Glutamatergic neuron (in vitro differentiated cells): ENCODE measurements around the gene PSD4. TPM values are rescaled to one million over a fixed set of nuclear protein-coding genes. Genes with fewer than 3 reads are reported as not detected.

Experiments used
- DNase-seq: peaks from one replicate; pipeline ENCODE4 v3.0.0; 2022
- H3K27ac Mint-ChIP-seq: one replicate; pipeline ENCODE4 v1.8.0; 2020; ENCODE audit warnings: mild to moderate bottlenecking, mixed read lengths, inconsistent platforms; ENCODE audit not compliant: unreplicated experiment
- H3K27me3 Mint-ChIP-seq: one replicate; pipeline ENCODE4 v1.8.0; 2020; ENCODE audit warnings: mild to moderate bottlenecking, moderate library complexity, mixed read lengths, inconsistent platforms; ENCODE audit not compliant: unreplicated experiment
- H3K36me3 Mint-ChIP-seq: one replicate; pipeline ENCODE4 v1.8.0; 2020; ENCODE audit warnings: mild to moderate bottlenecking, mixed read lengths, inconsistent platforms; ENCODE audit not compliant: unreplicated experiment
- H3K4me1 Mint-ChIP-seq: one replicate; pipeline ENCODE4 v1.8.0; 2020; ENCODE audit warnings: mild to moderate bottlenecking, low read depth, mixed read lengths, inconsistent platforms; ENCODE audit not compliant: unreplicated experiment
- H3K4me3 Mint-ChIP-seq: one replicate; pipeline ENCODE4 v1.8.0; 2020; ENCODE audit warnings: mild to moderate bottlenecking, mixed read lengths, inconsistent platforms; ENCODE audit not compliant: unreplicated experiment
- H3K9me3 Mint-ChIP-seq: one replicate; pipeline ENCODE4 v1.8.0; 2020; ENCODE audit warnings: mild to moderate bottlenecking, moderate library complexity, mixed read lengths, inconsistent platforms; ENCODE audit not compliant: unreplicated experiment
- CTCF ChIP-seq: fragments of 200-600 bp; sonication (generic); IDR thresholded peaks from one replicate; pipeline ENCODE4 v1.5.0; 2021; ENCODE audit not compliant: partially characterized antibody, unreplicated experiment
- total RNA-seq: library from RNA; stranded (reverse); fragmentation: NEBNext Ultra II Directional; extraction: Animal tissue kit (Norgen Biotek cat#: 25700); gene quantifications from one replicate; pipeline ENCODE4 v1.2.1, GENCODE V29; 2021; ENCODE audit not compliant: unreplicated experiment

PSD4 gene
- total RNA-seq, 1 donor from 2014 or later = 1.2 TPM

GRCh38 chr2:113201496-113202304 is 27.9 kb downstream of the PSD4 start:
- TF ChIP-seq CTCF = no peak
- Mint-ChIP-seq H3K36me3 (peaks cover under 1% of the 10 kb centered on the region), H3K4me1 (no peaks in the 10 kb centered on the region), H3K9me3 (peaks cover 3% of the 10 kb centered on the region), H3K4me3 (no peak overlapping the region), H3K27ac (no peak overlapping the region), H3K27me3 (peaks cover 11% of the 10 kb centered on the region)
- no peak for DNase-seq

DNA sequence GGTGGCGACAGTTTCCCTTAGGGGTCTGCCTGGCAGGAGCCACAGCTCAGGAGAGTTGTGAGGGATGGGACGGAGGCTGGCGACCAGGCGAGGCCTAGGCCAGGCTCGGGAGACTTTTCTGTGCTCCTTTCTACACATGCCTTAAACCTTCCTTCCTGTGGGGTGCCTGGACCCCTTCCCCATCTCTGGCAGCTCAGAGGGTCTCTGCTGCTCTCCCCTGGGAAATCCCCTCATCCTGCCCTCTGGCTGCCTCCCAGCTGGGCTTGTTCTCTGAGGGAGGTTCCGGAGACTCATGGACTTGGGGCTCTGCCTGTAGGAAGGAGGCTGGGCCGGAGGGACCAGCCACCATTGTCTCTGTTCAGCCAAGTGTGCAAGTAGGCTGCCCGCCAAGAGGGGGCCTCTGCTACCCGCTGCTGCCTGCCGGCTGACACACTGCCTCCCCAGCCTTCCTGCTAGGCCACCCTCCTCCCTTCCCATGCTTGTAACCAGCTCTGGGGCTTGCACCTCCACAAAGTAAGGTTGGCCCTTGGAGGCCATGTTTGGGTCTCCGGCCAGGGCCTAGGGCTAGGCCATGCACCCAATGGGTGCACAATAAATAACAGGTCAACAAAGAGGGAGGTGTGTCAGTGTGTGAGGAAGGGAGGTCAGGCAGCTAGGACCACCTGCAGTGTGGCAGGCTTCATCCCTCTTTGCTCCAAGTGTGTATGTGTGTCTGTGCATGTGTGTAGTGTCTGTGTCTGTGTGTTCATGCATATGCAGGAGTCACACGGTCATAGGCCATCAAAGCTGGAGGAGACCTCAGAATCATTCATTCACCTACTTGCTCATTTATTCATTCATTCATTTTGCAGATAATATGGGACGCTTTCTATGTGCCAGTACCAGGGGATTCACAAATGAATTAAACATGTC is 28.8 kb downstream of the PSD4 start:
- no peak for TF ChIP-seq CTCF
- H3K36me3 Mint-ChIP-seq = no peaks in the 10 kb centered on the region
- no peak overlapping the region for H3K4me3 Mint-ChIP-seq
- peaks cover 4% of the 10 kb centered on the region for H3K27me3 Mint-ChIP-seq
- peaks cover 2% of the 10 kb centered on the region for H3K9me3 Mint-ChIP-seq
- H3K27ac Mint-ChIP-seq = no peak overlapping the region
- no peak for DNase-seq
- H3K4me1 Mint-ChIP-seq = no peaks in the 10 kb centered on the region

DNA sequence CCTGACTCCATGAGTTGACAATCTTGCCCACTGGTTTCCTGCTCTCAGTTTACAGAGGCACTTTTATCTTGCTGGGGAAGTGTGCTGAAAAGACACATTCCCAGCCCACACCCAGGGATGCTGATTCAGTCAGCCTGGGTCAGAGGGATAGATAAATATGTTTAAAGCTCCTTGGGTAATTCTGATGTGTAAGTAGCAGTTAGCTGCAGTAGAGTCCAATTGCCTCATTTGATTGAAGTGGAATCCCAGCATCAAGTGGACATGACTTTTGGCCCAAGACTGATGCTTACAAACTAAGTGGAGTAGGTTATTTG is 29.4 kb downstream of the PSD4 start:
- H3K36me3 Mint-ChIP-seq = no peaks in the 10 kb centered on the region
- H3K4me3 Mint-ChIP-seq = no peak overlapping the region
- no peak overlapping the region for H3K27ac Mint-ChIP-seq
- DNase-seq = no peak
- H3K9me3 Mint-ChIP-seq = peaks cover 2% of the 10 kb centered on the region
- H3K4me1 Mint-ChIP-seq = no peaks in the 10 kb centered on the region
- peaks cover 4% of the 10 kb centered on the region for H3K27me3 Mint-ChIP-seq
- TF ChIP-seq CTCF = no peak

DNA sequence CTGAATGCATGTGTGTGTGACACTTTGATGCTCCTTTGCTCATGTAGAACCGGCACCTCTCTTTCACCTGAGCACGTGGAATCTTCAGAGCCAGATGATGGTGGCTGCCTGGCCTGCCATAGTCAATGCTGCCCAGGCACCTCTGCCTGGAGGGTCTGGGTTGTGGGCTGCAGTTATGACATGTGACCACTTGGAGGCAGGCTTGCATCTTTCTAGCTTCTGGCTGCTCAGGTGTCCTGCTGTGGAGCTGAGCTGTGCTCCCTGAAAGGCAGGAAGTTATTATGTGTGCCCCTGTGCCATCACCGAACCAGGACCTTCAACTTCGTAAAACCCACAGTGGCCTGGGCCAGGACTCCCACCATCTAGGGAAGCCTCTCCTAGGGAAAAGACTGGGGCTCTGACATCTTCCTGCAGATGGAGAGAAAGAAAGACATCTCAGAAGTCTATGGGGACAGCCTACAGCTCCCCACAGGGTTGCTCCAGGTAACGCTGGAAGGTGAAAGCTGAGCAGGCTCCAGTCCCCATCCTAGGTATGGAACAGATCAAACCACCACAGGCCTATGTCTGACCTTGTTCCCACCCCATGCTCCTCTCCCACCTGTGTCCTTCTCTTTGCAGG is 30.2 kb downstream of the PSD4 start:
- peak; percentile 78 for DNase-seq
- Mint-ChIP-seq H3K27ac (no peak overlapping the region), H3K36me3 (no peaks in the 10 kb centered on the region), H3K27me3 (peaks cover 4% of the 10 kb centered on the region), H3K4me3 (no peak overlapping the region), H3K4me1 (no peaks in the 10 kb centered on the region), H3K9me3 (peaks cover 2% of the 10 kb centered on the region)
- peak; percentile 91 for TF ChIP-seq CTCF
